ENCODE measurements around the gene FYN. TPM values are rescaled to one million over a fixed set of nuclear protein-coding genes. Genes with fewer than 3 reads are reported as not detected.

Gene FYN
- total RNA-seq, 1 experiment from 2014 or later: 18.5 TPM

DNA sequence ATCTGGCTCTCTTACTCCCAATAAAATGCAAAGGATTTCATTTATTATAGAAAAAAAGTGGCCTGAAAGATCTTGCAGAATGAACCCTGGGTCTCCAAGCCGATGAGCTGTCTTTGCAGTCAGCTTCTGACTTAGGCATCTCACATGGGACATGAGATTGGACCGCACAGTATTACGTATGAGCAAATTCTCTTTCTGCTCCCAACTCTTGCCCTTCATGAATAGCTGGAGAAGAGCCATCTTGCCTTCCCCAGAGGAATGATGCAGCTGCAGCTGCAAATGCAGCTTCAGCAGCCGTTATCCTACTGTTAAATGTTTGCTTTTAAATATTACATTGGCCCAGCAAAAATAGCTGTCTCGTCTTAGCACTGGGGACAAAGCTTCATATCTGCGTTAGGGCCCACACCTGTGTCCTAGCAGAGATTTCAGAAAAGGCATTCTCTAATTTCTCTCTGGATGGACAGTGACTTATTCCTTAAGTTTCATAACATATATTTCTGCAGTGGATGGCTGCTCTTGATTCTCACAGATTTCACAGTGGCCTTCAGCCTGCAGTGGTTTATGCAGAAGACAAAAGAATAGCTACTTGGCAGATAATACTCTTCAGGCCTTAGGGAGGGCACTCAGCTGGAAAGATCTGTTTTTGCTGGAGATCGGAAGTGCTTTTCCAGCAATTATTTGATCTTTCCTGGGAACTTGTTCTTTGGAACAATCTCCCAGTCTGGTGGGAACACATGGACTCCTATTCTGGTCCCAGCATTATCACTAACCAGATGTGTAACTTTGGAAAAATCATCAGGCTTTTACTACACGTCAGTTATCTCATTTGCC, 129.2 kb downstream of the FYN start:
- no peaks in the 10 kb centered on the region for H4K20me1 ChIP-seq (ENCODE audit: insufficient read depth)
- POLR2A ChIA-PET: no interaction called here
- H3K9me2 ChIP-seq (ENCODE audit: insufficient read depth): no peaks in the 10 kb centered on the region
- no peaks in the 10 kb centered on the region for H3K9me3 ChIP-seq (ENCODE audit: control insufficient read depth in 1 of 2, insufficient read depth in 1 of 2, low read depth in 1 of 2, low read length in 2 of 2)
- H3K4me1 ChIP-seq (ENCODE audit: control insufficient read depth in 1 of 2, insufficient read depth in 2 of 2, low read length in 2 of 2): no peaks in the 10 kb centered on the region
- no TSS peak for BruUV-seq (replicated peaks)
- no peak overlapping the region for H2AFZ ChIP-seq (ENCODE audit: low read depth, low read length, poor library complexity, severe bottlenecking)
- no peak overlapping the region for H3K9ac ChIP-seq (ENCODE audit: low read length)
- no peak overlapping the region for H3K27ac ChIP-seq (ENCODE audit: low read depth, low read length)
- DNase-seq (ENCODE audit: low read depth, low spot score) (no peak), ATAC-seq (no peak)
- no peak overlapping the region for H3K4me3 ChIP-seq (replicated peaks in 1 of 2; ENCODE audit: low read depth in 1 of 2, low read length in 2 of 2)
- intact Hi-C loops (cut with micrococcal nuclease): no loop called here
- RAD21 ChIA-PET (ENCODE audit: low non-redundant PET in 1 of 2, low total read pairs in 2 of 2, uncharacterized antibody in 2 of 2, unreplicated experiment in 2 of 2): no interaction called here
- CTCF ChIA-PET: no interaction called here
- H3K27me3 ChIP-seq (ENCODE audit: insufficient read depth, low read length): no peaks in the 10 kb centered on the region
- no peaks in the 10 kb centered on the region for H3K79me2 ChIP-seq (ENCODE audit: insufficient read depth, low read length)
- no peaks in the 10 kb centered on the region for H3K36me3 ChIP-seq (ENCODE audit: control insufficient read depth in 1 of 2, insufficient read depth in 2 of 2, low read length in 2 of 2)
- TF ChIP-seq SP1 (IDR thresholded peaks at IDR 0.05; ENCODE audit: low read depth) (no peak), SIN3A (IDR thresholded peaks at IDR 0.05; ENCODE audit: low read depth) (no peak), EGR1 (IDR thresholded peaks at IDR 0.05; ENCODE audit: low read depth) (no peak), FOSL1 (IDR thresholded peaks at IDR 0.05; ENCODE audit: low read depth) (no peak), POLR2A (IDR thresholded peaks at IDR 0.05; ENCODE audit: borderline replicate concordance, extremely low read depth, insufficient read depth, insufficient read length) (no peak), TCF7L2 (IDR thresholded peaks at IDR 0.05; ENCODE audit: borderline replicate concordance, extremely low read depth, insufficient read depth, insufficient read length) (no peak), YY1 (IDR thresholded peaks at IDR 0.05; ENCODE audit: extremely low read depth, insufficient replicate concordance, low read depth, low read length) (no peak), ZNF274 (IDR thresholded peaks at IDR 0.05; ENCODE audit: low read depth, low read length) (no peak), CEBPB (IDR thresholded peaks at IDR 0.05; ENCODE audit: low read depth) (no peak)
- TF ChIP-seq, protein P1, sequence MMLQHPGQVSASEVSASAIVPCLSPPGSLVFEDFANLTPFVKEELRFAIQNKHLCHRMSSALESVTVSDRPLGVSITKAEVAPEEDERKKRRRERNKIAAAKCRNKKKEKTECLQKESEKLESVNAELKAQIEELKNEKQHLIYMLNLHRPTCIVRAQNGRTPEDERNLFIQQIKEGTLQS (IDR thresholded peaks at IDR 0.05): no peak
- TF ChIP-seq, protein P2, sequence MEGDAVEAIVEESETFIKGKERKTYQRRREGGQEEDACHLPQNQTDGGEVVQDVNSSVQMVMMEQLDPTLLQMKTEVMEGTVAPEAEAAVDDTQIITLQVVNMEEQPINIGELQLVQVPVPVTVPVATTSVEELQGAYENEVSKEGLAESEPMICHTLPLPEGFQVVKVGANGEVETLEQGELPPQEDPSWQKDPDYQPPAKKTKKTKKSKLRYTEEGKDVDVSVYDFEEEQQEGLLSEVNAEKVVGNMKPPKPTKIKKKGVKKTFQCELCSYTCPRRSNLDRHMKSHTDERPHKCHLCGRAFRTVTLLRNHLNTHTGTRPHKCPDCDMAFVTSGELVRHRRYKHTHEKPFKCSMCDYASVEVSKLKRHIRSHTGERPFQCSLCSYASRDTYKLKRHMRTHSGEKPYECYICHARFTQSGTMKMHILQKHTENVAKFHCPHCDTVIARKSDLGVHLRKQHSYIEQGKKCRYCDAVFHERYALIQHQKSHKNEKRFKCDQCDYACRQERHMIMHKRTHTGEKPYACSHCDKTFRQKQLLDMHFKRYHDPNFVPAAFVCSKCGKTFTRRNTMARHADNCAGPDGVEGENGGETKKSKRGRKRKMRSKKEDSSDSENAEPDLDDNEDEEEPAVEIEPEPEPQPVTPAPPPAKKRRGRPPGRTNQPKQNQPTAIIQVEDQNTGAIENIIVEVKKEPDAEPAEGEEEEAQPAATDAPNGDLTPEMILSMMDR (IDR thresholded peaks at IDR 0.05 in 2 of 3, conservative IDR thresholded peaks at IDR 0.05 in 1 of 3; ENCODE audit: borderline replicate concordance in 1 of 3, insufficient read depth in 1 of 3, low read depth in 2 of 3, low read length in 2 of 3): no peak
- TF ChIP-seq, protein P3, sequence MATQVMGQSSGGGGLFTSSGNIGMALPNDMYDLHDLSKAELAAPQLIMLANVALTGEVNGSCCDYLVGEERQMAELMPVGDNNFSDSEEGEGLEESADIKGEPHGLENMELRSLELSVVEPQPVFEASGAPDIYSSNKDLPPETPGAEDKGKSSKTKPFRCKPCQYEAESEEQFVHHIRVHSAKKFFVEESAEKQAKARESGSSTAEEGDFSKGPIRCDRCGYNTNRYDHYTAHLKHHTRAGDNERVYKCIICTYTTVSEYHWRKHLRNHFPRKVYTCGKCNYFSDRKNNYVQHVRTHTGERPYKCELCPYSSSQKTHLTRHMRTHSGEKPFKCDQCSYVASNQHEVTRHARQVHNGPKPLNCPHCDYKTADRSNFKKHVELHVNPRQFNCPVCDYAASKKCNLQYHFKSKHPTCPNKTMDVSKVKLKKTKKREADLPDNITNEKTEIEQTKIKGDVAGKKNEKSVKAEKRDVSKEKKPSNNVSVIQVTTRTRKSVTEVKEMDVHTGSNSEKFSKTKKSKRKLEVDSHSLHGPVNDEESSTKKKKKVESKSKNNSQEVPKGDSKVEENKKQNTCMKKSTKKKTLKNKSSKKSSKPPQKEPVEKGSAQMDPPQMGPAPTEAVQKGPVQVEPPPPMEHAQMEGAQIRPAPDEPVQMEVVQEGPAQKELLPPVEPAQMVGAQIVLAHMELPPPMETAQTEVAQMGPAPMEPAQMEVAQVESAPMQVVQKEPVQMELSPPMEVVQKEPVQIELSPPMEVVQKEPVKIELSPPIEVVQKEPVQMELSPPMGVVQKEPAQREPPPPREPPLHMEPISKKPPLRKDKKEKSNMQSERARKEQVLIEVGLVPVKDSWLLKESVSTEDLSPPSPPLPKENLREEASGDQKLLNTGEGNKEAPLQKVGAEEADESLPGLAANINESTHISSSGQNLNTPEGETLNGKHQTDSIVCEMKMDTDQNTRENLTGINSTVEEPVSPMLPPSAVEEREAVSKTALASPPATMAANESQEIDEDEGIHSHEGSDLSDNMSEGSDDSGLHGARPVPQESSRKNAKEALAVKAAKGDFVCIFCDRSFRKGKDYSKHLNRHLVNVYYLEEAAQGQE (IDR thresholded peaks at IDR 0.05; ENCODE audit: low read depth): no peak
- no peak overlapping the region for H3K4me2 ChIP-seq (ENCODE audit: low read length)
